ENCODE results near the gene ZCCHC24.

The ZCCHC24 gene

DNA sequence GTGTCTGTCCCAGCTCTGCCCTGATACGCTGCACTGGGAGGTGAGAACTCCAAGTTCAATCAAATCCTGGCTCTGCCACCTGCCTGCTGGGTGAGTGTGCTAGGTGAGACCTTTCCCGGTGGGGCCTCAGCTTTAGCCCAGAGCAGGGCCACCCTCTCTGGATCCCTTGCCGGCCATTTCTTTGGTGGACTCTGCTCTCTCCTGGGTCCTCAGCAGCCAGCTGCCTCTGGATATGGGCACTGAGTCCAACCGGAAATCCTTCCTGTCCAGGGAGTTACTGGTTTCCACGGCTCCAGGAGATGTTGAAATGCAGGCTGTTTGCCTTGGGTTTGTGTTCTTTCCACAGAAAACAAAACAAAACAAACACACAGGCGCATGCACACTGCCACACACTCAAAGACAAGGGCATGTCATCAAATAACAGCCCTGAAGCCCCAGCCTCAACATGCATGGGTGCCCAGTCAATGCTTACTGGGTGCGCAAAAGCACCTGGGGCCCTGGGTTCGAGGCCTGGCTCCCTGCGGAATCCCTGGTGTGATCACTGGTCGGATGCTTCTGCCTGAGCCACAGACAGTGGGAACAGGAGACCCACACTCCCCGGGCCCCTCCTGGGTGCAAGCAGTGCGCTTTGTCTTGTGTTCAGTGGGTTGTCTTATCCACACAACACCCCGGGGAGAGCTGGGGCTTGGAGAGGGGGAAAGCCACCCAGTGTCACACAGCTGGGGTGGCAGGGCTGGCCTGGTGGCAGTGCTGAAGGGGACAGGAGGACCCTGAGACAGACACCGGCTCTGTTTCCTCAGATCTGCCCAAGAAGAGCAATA, 65.1 kb downstream of the ZCCHC24 start:
- no peak for DNase-seq

DNA sequence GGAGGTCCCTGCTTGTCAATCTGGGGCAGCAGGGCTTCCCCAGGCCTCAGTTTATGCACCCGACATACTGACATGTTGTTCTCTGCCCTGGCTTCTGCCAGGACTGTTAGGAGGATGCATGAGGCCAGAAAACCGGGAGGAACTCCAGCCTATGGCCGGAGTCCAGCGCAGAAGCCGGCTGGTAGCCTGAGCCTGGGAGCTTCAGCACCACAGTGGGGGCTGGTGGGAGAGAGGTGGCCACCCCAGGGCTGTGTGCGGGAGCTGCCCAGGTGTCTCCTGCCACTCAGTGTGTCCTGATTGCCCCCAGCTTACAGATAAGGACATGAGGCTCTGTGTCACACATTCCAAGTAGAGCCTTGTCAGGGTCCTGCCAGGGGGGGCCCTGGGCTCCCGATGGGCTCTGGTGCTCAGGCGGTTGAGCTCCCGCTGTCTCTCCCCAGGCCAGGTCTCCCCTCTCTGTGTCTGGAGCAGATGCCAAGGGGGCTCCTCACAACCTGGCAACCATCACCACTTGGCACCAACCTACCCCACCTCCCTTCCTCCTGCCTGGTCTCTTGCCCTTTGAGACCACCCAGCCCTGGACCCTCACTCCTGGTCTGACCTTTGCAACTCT, 65.8 kb downstream of the ZCCHC24 start:
- no peak for DNase-seq

DNA sequence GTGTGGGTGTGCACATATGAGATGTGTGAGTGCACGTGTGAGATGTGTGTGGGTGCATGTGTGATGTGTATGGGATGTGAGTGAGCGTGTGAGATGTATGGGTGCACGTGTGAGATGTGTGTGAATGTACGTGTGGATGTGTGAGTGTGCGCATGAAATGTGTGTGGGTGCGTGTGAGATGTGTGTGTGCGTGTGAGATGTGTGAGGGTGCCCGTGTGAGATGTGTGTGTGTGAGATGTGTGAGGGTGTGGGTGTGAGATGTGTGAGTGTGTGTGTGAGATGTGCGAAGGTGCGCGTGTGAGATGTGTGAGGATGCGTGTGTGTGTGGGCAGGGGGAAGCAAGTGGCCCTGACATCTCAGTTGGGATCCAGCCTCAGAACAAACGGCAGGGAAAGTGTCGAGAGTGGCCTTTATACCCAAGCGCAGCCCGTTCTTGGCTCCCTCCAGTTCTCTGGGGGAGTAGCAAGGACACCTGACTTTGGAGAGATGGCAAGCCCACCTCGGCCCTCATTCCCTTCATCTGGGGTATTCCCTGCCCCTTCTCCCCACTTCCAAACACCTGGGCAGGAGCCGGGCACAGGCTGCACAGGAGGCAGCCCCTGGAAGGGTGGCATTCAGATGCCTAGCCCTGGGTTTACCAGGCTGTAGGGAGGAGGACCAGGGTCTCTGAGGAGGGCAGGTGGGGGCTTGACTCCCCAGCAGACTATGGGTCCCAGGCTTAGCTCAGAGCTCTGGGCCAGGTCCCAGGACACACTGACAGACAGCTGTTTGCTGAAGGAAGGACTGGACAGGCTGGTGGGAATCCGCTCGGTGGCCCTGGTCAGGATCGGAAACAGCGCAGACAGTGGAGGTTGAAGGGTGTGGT, 66.5 kb downstream of the ZCCHC24 start:
- no peak for DNase-seq

DNA sequence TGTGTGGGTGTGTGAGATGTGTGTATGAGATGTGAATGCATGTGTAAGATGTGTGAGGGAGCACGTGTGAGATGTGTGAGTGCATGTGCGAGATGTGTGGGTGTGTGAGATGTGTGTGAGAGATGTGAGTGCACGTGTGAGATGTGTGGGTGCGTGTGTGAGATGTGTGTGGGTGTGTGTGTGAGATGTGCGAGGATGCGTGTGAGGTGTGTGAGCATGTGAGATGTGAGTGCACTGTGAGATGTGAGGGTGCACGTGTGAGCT, 67.1 kb downstream of the ZCCHC24 start:
- no peak for DNase-seq

DNA sequence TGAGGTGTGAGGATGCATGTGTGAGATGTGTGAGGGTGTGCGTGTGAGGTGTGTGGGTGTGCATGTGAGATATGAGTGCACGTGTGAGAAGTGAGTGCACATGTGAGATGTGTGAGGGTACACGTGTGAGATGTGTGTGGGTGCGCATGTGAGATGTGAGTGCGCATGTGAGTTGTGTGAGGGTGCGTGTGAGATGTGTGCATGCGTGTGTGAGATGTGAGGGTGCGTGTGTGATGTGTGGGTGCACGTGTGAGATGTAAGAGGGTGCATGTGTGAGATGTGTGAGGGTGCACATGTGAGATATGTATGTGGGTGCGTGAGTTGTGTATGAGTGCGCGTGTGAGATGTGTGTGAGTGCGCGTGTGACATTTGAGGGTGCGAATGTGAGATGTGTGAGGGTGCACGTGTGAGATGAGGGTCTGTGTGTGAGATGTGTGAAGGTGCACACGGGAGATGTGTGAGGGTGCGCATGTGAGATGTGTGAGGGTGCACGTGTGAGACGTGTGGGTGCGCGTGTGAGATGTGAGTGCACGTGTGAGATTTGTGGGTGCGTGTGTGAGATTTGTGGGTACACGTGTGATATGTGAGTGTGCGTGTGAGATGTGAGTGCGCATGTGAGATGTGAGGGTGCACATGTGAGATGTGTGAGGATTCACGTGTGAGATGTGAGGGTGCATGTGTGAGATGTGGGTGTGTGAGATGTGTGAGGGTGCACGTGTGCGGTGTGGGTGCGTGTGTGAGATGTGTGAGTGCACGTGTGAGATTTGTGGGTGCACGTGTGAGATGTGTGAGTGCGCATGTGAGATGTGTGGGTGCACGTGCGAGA, 67.7 kb downstream of the ZCCHC24 start:
- no peak for DNase-seq

DNA sequence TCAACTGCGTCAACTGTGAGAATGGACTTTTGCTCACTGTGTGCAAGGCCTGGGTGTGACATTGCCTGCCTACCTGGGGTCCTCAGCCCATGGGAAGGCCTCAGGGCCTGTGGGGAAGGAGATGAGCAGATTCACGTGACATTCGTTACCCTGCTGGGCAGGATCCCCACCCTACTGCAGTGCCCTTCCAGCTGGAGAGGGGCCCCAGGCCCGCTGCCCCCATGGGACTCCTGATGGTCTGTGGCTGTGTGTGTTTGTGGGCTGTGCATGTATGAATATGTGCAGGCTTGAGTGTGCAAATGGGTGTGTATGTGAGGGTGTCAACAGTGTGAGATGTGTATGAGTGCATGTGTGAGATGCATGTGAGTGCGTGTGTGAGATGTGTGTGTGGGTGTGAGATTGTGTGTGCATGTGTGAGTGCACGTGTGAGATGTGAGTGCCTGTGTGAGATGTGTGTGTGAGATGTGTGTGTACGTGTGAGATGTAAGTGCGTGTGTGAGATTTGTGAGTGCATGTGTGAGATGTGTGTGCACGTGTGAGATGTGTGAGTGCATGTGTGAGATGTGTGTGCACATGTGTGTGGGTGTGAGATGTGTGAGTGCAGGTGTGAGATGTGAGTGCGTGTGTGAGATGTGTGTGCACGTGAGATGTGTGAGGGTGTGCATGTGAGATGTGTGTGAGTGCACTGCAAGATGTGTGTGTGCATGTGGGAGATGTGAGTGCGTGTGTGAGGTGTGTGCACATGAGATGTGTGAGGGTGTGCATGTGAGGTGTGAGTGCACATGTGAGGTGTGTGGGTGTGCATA, 68.5 kb downstream of the ZCCHC24 start:
- no peak for DNase-seq

DNA sequence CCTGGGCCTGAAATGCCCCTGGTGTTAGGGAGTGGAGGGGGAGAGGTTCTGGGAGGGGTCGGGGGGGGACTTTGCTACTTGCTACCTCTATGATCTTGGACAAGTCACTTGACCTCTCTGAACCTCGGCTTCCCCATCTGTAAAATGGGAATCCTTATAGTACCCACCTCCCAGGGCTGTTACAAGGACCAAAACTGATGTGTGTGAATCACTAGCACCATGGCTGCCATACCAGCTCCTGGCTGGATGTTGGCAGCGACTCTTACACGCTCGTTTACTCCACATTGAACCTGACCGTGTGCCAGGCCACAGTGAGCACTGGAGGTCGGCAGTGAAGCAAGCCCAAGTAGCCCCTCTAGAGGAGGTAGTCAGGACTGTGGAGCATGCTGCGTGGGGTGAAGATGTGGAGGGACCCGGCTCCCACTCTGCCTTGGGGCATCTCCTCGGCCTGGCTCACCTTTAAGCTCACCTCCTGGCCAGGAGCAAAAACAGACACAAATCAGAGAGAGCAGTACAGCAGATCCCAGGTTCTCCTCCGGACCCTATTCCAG, 69.3 kb downstream of the ZCCHC24 start:
- no peak for DNase-seq

DNA sequence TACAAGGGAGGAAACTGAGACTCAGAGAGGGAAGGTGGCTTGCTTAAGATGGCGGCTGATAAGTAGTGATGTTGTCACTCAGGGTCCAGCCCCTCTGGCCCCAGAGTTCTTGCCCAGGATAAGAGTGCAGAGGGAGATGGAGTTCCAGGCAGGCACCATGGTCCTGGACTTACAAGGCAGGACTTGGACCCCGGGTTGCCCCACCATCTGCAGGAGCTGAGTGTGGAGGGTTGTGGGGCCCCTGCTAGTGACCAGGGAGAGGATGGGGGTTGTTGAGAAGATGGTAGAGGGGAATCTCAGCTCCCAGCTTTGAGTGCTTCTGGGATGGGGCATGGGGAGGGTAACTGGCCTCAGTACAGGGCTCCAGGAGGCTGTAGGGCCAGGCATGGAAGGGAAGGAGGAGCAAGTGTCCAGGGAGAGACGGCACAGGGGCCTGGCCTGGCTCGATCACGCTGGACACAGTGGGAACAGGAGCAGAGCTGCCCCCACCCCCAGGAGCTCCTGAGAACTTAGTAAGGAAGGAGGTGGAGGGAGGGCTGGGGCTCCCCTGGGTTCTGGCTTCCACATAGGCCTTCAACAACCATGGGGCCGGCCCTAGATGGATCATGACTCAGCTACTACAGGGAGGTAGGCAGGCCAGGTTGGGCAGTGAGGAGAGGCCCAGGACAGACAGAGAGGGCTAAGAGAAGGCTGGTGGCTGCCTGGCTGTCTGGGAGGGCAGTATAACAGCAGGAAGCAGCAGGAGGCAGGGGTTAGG, 69.9 kb downstream of the ZCCHC24 start:
- DNase-seq, result no peak

DNA sequence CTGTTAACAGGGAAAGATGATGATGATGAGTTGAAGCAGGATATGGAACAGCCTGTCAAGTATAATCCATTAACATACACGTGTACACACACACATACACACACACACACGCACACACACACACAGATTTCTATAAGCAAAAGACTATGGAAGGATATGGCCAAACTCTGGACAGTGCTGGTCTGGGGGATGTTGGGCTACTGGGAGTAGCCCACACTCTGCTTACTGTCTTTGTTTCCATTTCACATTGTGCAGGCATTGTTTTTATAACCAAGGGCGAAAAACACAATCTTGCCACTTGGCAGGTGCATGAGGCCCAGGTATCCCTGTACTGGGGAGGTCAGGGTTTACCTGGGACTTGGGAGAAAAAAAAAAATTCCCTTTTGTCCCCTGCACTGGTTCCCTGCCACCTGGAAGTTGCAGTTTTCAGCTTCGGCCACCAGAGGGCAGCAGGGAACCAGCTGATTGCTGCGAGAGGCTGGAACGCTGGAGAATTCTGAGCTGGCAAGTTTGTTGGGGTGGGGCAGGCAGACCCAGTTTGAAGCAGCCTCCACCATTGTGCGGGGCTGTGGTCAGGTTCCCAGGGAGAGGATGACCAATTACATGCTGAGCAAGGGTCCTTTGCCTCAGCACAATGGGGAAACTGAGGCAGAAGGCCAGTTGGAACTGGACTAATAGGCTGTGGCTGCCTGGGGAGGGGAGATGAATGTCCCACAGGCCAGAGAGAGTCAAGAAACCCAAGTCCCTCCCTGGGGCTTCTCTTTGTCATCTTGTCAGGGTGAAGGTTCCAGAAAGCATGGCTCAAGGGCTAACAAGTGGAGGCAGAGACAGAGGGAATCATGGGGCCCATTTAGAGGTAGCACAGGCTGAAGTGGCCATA, 70.9 kb downstream of the ZCCHC24 start:
- DNase-seq, result peak; percentile 2 to 36

DNA sequence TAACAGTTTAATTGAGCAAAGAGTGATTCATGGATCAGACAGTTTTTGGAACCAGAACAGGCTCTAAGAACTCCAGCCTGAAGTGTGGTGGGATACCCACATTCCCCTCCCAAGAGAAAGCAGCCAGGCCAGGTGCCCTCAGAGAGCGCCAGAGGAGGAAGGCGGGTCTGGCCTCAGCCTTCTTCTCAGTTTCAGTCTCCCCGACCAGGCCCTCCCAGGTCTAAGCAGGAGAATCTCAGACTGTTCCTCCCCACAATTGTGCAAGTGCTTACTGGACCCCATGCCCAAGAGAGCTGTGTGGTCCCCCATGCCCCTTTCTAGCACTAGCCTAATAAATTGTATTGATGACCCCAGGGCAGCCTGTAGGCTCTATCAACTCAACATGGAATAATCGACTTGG, 72.6 kb downstream of the ZCCHC24 start:
- DNase-seq, result no peak

DNA sequence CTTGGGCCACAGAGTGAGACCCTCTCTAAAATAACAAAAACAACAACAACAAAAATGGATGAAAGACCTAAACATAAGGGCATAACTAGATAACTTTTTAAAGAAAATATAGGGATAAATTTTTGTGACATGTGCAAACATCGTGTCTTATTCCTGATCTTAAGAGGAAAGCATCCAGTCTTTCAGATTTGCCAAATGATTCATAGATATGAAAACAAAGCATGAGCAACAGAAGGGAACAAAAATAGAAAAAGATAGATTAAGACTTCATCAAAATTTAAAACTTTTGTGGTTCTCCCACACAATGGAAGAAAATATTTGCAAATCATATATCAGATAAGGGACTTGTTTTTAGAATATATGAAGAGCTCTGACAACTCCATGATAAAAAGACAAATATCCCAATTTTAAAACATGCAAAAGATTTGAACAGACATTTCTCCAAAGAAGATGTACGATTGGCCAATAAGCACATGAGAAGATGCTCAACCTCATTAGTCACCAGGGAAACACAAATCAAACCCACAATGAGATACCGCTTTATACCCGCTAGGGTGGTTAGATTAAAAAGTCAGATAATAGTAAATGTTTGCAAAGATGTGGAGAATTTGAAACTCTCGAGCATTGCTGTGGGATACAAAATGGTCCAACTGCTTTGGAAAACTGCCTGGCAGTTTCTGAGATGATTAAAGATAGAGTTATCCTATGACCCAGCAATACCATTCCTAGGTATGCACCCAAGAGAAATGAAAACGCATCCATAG, 77.8 kb downstream of the ZCCHC24 start:
- DNase-seq, result no peak

DNA sequence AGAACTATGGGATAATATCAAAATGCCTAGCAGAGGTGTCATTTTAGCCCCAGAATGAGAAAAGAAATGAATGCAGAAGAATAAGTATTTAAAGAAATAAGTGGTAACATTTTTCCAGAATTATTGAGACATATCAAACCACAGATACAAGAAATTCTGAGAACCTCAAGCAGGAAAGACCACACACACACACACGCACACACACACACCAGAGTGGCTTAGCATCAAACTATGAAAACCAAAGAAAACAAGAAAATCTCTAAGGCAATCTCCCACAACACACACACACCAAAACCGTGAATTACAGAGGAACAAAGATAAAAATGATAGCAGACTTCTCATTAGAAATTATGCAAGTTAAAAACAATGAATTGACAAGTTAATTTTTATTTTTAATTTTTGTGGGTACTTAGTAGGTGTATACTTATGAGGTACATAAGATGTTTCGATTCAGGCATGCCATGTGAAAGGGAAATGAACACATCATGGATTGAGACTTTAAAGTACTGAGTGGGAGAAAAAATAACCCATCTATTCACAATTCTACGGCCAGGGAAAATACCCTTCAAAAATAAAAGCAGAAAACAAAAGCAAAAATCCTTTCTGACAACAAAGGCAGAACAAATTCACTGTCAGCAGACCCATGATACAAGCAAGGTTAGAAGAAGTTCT, 83.6 kb downstream of the ZCCHC24 start:
- DNase-seq, result no peak

DNA sequence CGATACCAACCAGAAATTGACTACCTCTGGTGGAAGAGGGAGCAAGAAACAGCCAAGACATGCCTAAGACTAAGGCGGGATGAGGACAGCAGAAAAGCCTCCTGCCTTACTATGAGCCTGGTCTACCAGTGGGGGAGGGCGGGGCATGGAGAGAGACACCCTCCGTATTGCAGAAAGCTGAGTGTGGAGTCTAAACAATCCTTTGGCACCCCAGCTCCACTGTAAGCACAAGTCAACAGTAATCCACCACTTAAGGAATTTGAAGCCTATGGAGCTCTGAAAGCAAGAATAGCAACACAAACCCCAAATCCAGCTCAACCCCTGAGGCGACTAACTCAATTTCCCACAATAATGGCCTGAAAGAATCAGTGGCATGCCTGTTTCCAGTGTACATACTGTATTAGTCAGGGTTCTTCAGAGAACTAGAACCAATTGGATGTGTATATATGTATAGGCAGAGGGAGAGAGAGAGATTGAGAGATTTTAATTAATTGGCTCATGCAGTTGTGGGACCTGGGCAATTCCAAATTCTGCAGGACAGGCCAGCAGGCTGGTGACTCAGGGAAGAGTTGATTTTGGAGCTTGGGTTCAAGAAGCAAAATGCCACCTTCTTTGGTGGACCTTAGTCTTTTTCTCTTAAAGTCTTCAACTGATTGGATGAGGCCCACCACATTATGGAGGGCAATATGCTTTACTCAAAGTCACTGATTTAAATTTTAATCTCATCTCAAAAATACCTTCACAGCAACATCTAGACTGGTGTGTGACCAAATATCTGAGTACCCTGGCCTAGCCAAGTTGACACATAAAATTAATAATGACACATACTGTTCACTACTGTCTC, 84.7 kb downstream of the ZCCHC24 start:
- DNase-seq, result no peak

DNA sequence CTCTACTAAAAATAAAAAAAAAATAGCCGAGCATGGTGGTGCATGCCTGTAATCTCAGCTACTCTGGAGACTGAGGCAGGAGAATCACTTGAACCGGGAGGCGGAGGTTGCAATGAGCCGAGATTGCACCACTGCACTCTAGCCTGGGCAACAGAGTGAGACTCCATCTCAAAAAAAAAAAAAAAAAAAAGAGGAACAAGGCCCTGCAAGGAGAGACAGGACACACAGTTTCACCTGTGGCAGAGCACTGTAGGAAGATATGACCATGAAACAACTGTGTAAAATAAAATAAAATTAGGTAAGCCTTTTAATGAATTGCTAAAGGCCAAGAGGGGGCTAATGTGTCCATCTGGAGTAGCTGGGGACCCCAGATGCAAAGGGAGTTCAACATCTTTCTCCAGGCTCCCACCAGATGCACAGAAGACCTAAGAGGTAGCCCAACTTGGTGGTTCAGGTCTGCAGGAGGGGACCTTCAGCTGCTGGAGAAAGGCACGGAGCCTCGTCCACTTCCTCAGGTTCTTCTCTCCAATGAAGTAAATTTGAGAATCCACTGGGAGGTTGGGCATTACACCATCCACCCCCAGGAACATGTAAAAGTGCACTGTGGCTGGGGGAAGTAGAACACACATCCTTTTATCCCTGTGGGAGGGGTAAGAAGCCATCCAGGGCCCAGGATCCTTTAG, 85.5 kb downstream of the ZCCHC24 start:
- DNase-seq, result no peak

DNA sequence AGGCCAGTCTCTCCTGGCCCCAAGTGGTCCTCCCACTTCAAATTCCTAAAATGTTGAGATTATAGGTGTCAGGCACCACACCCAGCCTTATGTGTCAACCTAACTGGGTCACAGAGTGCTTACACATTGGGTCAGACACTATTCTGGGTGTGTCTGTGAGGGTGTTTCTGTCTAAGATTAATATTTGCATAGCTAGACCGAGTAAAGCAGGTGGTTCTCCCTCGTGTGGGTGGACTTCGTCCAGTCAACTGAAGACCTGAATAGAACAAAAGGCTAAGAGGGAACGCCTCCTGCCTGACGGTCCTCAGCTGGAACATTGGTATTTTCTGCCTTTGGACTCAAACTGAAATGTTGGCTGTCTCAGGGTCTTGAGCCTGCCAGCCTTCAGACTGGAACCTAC, 86.6 kb downstream of the ZCCHC24 start:
- DNase-seq, result no peak

DNA sequence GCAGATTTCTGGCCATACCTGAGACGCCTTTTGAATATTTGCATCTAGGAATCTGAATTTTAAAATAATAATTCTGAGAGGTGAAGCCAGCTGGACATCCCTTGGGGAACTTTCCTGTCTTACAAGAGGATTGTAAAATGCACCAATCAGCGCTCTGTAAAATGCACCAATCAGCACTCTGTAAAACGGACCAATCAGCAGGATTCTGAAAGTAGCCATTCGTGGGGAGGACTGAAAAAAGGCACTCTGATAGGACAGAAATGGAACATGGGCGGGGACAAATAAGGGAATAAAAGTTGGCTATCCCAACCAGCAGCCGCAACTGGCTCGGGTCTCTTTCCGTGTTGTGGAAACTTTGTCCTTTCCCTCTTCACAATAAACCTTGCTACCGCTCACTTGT, 88.2 kb downstream of the ZCCHC24 start:
- no peak for DNase-seq

DNA sequence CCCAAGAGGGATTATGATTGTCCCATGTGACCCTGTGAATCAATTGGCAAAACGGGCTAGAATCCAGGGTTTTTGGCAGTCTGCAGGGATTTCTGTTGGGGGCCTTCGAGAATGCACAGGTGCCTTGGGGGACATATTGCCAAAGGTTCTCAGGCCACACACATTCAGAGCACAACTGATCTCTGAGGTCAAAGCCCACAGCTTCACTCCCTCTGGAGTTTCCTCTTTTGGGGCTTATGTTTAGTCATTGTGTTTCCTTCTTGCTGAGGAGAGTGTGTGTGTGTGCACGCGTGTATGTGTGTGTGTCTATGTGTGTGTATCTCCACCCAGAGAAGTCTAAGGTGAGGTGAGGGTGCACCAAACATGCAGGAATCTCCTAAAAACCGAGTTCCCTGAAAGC, 89.3 kb downstream of the ZCCHC24 start:
- no peak for DNase-seq

All from NCI-H187 (cell line).